Iris pigment epithelial cell (primary cell): ENCODE measurements around the gene ALG8.
"Not testable (repeated sequence)": the region's sequence is repeated elsewhere in the genome, so short reads cannot be mapped to it uniquely, and the experiment has no call there.

Experiments used
- DNase-seq: peaks from one replicate; pipeline ENCODE4 v3.0.0-alpha.2; 2011; ENCODE audit warnings: low read depth

The ALG8 gene

DNA sequence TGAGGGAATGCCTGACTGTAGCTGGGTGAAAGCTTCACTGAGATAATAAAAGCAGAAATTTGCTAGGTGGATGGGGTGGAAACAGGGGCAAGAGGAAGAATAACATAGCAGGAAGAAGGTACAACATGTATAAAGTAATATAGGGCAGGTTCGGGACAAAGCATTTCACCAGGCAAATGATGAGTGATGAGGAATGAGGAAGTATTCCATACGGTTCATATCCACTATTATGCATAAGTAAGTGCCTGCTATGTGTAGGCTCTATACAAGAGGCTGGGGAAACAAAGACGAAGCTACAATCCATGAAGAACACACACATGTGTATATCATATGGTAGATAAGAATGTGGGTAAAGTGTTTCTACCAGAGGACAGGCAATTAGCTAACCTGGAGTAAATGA is 67.7 kb downstream of the ALG8 start:
- no peak for DNase-seq

DNA sequence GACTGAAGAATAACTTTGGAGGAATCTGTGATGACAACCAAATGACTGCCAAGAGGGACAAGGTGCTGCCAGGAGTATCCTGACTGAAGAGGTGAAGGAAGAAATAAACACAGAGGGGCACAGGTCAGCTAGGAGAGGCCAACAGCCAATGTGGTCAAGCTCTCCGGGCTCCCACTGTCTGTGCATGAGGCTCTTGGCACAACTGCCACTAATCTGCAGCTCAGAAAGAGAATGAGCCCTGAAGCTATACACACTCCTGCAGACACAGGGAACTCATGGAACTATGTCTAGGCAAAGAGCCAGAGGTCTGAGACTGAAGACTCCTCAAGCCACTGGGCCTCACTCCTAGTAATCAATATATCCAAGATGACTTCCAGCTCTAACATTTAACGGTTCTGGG is 68.8 kb downstream of the ALG8 start:
- no peak for DNase-seq

DNA sequence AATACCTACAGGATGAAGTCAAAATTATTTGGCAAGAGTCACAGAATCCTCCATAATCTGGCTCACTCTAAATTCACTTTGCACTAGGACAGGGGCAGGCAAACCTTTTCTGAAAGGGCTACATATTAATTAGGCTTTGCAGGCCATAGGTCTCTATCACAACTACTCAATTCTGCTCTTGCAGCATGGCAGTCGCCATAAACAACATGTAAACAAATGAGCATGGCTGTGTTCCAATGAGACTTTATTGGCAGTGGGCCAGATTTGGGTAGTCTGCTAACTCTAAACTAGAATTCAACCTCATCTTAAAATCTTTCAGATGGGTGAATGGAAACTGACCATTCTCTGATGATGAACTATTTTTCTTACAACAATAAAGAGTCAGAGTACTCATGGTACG is 70.0 kb downstream of the ALG8 start:
- no peak for DNase-seq

DNA sequence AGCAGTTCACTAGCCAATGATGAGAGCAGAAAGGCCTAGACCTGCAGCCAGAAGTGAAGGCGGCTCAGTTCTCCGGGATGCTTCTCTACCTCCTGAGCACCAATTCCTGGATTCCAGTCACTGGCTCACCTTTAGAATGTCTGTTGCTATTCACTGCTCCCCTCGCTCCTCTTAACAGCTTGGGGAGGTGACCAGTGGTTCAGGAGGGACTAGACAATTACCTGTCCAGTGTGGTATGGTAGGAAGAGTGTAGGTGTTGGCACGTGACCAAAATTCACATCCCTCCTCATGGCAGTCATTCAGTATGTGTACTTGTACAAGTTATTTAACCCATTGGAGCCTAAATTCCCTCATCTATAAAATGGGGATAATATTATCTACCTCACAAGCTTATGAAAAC is 71.7 kb downstream of the ALG8 start:
- no peak for DNase-seq

DNA sequence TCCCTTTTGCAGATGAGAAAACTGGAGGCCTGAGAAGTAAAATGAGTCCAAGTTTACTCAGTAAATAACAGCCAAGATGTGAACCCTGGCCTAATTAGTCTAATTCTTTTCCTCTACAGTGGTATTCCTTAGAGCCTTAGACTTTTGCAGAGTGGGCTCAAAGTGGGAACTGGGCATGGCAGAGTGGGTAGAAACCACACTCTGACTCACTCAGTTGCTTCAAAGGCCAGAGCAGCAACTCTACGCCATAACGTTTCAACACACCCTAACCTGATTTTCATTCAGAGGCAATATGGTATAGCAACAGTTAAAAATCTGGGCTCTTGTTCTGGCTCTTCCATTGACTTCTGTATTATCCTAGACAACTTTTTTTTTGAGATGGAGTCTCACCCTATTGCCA is 73.0 kb downstream of the ALG8 start:
- no peak for DNase-seq

DNA sequence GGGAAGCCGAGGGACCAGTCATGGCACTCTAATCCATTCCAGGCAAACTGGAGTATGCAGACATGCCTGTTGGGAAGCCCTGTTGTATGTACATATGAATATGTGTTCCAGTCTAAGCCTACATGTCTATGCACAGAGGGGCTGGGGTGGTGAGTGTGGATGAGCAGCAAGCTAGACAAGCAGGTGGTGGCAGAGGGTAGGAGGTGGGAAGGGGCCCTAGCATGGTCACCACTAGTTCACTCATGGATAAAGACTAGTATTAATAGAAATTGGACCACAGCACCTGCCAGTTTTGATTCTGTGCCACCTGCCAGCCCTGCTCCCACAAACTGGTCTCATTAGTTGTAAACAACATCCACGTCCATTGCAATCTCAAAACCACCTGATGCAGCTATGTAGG is 74.2 kb downstream of the ALG8 start:
- no peak for DNase-seq

DNA sequence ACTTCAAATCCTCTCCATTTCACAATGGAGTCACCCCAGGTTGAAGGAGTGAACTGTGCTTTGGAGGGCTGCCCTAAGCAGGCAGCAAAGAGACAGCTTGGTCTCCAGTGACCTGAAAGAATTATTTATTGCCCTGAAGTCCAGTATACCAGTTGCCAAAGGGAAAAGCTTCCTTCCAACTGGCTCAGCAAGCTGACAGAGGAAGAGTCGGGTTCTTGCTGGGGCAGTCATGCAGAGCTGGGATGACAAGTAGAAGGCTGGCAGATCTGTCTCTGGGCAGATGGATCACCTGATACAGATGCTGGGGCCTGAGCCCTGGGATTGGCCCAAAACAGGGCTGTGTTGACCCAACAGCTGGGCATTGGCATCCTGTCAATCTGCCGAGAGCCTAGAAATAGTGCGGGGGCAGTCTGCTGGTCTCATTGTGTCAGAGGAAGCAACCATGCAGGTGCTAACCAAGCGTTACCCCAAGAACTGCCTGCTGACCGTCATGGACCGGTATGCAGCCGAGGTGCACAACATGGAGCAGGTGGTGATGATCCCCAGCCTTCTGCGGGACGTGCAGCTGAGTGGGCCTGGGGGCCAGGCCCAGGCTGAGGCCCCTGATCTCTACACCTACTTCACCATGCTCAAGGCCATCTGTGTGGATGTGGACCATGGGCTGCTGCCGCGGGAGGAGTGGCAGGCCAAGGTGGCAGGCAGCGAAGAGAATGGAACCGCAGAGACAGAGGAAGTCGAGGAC is 75.8 kb downstream of the ALG8 start, which contains the start of gene THRSP:
TSS of gene THRSP (plus strand) at position 422 of the 742 bp plus-strand sequence. CDS start at position 443, 21 bp downstream.
- no peak for DNase-seq

DNA sequence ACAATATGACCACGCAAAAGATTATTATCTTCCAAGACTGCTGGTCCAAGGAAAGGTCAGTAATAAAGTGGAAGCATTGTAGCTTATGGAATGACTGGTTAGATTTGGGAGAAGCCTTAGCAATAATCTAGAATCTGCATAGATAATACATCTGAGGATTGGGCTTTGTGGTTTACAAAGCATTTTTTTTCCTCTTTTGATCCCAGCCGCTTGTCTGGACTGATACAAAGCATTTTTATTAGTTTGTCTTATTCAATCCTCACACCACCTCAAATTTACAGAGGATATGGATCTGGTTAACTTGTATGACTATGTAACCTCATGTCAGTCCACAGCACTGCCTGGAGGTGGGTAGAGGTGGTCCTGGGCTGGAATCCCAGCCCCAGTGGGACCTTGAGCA is 76.8 kb downstream of the ALG8 start:
- DNase-seq = no peak

DNA sequence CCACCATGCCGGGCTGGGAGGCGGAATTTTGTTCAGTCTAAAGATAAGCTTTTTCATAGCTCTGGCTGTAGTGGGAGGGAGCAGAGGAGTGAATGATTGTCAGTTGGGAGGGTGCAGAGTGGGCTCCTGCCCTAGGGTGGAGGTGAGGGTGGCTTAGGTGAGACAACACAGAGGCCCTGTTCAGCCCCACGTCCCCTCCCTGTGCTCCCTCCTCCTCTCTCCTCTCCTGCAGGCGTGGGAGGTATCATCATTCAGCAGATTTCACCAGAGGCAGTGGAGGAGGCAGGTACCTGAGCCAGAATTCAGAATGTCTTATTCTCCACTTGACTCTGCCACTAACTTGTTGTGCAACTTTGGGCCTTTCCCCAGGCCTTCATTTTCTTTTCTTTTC is 77.5 kb downstream of the ALG8 start:
- DNase-seq = no peak

DNA sequence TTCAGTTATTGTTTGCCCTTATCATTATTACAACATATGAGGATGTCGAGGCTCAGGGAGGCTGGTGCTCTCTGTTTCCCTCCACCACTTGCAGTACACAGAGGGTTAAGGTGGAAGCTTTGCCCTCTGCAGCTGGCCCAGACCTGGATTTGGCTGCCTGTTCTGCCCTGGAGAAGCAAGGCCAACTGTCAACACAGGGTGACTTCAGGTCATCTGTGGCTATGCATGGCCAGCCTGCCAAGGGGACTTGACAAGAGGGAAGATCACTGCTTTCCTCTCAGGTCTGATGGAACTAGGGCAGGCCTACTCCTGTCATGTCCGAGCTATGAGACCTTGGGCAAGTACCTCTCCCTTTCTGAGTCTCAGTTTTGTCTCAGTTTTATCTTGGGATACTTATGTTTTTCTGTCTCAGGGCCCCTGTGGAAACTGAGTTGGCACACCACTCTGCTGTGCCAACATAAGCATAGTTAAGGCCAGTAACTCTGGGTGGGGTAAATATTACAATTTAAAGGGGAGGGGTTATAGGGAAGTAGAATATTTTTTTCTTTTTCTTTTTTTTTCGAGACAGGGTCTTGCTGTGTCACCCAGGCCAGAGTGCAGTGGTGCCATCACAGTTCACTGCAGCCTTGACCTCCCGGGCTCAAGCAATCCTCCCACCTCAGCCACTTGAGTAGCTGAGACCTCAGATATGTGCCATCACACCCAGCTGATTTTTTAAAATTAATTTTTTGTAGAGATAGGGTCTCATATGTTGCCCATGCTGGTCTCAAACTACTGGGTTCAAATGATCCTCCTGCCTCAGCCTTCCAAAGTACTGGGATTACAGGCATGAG is 78.1 kb downstream of the ALG8 start:
- DNase-seq = no peak

DNA sequence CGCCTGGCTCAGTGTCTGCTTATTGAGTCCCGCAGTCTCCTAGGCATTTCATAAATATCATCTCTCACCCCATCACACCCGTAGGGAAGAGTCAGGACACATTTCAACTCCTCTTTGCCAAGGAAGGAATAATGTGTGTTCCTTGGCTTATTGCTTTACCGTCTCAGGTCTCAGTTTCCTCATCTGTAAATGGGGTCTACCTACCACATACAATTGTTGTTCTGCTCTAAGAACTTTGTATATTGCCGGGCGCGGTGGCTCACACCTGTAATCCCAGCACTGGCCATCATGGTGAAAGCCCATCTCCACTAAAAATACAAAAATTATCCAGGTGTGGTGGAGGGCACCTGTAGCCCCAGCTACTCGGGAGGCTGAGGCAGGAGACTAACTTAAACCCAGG is 78.9 kb downstream of the ALG8 start:
- no peak for DNase-seq

DNA sequence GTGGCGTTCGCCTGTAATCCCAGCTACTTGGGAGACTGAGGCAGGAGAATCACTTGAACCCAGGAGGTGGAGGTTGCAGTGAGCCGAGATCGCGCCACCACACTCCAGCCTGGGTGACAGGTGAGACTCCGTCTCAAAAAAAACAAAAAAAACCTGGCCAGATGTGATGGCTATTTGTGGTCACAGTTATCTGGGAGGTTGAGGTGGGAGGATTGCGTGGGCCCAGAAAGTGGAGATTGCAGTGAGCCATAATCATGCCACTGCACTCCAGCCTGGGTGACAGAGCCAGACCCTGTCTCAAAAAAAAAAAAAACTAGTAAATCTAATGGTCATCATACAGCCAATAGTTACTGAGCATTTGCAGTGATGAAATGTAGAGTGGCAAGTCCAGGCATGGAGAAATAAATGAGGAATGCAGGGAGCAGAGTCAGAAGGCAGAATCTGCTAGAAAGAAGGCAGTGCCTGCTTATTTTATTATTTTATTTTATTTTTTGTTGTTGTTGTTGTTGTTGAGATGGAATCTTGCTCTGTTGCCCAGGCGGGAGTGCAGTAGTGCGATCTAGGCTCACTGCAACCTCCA is 79.6 kb downstream of the ALG8 start:
- not testable (repeated sequence) for DNase-seq

DNA sequence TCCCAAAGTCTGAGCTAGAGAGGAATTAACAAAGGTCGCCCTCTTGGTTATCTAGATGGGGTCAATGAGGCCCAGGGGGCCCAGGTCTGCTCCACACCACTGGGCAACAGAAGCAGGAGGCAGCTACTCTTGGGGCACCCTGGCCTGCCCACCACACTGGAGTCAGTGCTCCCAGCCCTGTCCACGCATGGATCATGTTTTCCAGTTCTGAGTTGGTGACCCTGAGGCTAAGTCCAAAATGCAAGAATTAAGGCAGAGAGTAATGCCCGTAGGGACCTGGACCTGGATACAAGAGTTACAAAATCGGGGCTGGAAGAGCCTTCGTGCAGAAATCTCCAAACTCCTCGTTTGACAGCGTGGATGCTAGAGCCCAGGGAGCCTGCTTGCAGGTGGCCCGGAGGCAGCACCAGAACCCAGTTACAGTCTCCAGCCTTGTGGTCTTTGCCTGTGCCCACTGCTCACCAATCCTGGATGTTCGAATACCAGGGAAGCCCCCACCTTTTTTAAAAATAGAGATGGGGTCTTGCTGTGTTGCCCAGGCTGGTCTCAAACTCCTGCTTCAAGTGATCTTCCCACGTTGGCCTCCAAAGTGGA is 81.9 kb downstream of the ALG8 start:
- DNase-seq = no peak

DNA sequence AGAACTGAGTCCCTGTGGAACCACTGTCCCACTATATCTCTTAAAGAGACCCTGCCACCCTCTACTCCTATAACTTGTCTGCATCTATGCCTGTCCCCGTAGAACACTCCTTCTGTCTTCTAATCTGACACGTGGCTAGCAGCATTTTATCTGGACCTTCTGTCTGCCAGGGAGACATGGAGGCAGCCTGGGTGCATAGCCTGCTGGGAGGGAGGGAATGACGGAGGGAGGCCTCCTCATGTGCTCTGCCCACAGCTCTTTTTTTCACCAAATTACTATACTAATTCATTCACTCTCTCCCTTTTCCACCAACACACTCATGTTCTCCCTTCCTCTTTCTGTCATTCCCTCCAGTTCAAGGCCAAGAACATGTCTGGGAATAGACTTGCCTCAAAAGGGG is 83.3 kb downstream of the ALG8 start:
- DNase-seq = no peak

DNA sequence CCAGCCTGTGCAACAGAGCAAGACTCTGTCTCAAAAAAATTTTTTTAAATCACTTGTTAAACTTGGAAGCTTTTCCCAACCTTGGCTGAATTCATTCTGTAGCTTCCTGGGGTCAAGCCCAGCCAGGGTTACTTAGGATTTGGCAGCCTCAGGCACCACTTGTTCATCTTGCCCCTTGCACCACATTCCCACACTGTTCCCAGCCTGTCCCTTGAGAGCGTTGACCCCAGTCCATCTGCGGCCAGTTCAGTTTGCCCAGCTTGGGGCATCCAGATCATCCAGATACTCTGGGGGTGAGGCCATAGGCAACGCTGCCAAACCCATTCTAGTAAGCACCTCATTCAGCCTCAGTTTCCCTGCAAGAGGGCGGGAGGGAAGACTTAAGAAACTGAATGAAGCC is 84.5 kb downstream of the ALG8 start:
- DNase-seq = no peak

DNA sequence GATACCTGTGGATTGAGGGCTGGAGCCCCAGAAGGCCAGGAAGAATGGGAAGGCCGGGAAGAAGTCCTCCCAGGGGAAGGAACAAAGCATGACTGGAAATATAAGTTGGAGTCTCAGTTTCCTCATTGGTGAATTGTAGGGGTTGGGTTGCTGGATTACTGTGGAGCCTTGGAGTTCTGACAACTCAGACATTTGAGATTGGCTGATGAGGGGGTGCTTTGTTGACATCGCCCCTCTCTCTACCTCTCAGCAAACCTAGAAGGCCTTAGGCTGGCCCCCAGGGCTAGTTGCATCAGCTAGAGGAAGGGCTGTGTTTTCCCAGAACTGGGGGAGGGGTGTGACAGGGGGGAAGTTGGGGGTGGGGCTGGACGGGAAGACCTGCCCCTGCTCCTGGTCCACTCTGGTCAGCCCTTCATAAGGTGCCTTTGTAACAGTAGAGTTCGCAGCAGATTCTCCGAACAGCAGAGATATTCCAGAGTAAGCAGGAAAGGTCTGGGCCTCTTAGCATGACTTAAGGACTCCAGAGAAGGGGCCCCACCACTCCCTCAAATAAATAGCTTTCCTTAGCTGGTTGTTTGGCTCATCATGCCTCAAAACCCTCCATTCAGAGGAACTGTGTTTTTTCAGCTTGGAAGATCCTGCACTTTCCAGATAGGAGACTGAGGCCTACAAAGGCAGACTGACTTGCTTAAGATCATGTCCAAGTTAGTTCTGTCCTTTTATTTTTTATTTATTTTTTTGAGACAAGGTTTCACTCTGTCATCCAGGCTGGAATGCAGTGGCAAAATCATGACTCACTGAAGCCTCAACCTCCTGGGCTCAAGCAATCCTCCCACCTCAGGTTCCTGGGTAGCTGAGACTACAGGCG is 88.2 kb downstream of the ALG8 start:
- DNase-seq = peak; percentile 65
